Measurements from ENCODE around the gene CHST12. TPM values are rescaled to one million over a fixed set of nuclear protein-coding genes. Genes with fewer than 3 reads are reported as not detected.
"Not testable (repeated sequence)": the region's sequence is repeated elsewhere in the genome, so short reads cannot be mapped to it uniquely, and the experiment has no call there.

Gene CHST12
- total RNA-seq, 1 experiment from 2014 or later: 11.4 TPM

DNA sequence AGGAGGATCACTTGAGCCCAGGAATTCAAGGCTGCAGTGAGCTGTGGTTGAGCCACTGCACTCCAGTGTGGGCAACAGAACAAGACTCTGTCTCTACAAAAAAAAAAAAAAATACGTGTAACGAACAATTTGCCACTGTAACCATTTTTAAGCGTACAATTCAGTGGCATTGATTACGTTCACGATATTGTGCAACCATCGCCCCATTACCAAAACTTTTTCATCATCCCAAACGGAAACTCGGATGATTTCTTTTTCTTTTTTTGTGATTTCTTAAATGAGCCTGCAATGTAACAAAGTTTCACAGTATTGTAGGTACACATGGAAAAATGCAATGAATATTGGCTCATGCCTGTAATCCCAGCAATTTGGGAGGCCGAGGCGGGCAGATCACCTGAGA lies 63.3 kb downstream of the CHST12 start:
- Histone ChIP-seq H3K27me3 (ENCODE audit: control insufficient read depth, insufficient read depth, low read length) (no peaks in the 10 kb centered on the region), H3K36me3 (replicated peaks; ENCODE audit: control insufficient read depth, insufficient read depth, low read length) (no peaks in the 10 kb centered on the region), H3K4me3 (ENCODE audit: insufficient read depth, low read depth, low read length) (no peak overlapping the region)
- DNase-seq: no peak

DNA sequence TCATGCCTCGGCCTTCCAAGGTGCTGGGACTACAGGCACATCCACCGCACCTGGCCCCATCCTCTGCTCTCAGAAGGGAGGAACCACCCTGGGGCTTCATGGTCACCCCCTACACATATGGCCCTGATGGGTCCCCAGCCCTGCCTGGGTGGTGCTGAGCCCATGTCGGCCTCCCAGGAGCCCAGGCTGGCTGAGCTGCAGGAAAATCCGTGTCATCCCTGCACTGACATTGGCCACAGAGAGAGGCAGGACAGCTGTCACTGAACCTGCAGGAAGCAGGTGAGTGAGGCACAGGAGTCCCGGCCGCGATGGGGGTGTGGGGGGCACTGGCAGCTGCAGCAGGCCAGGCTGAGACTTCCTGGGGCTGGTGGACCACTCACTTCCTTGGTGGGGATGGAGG lies 64.8 kb downstream of the CHST12 start:
- Histone ChIP-seq H3K27me3 (ENCODE audit: control insufficient read depth, insufficient read depth, low read length) (no peaks in the 10 kb centered on the region), H3K4me3 (ENCODE audit: insufficient read depth, low read depth, low read length) (no peak overlapping the region), H3K36me3 (replicated peaks; ENCODE audit: control insufficient read depth, insufficient read depth, low read length) (no peaks in the 10 kb centered on the region)
- peak; percentile 45 for DNase-seq

DNA sequence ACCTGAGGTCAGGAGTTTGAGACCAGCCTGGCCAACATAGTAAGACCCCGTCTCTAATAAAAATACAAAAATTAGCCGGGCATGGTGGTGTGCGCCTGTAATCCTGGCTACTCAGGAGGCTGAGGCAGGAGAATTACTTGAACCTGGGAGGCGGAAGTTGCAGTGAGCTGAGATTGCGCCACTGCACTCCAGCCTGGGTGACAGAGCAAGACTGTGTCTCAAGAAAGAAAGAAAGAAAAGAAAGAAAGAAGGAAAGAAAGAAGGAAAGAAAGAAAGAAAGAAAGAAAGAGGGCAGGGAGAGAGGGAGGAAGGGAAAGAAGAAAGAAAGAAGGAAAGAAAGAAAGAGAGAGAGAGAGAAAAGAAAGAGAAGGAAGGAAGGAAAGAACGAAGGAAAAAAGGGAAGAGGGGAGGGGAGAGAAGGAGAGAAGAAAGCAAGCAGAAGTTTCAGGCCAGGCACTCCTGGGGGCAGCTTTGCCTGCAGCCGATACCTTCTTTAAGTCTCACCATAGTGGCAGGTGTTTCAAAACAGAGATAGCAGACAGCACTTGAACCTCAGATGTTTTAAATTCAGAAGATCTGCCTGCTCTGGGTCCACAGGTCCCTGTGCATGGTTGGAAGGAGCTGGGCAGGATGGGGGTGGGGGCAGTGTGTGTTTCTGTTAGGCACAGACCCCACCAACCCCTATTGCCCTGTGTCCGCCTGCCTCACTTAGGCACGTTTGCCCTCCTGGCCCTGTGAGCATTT lies 66.2 kb downstream of the CHST12 start:
- not testable (repeated sequence) for H3K4me3 ChIP-seq (ENCODE audit: insufficient read depth, low read depth, low read length); DNase-seq

DNA sequence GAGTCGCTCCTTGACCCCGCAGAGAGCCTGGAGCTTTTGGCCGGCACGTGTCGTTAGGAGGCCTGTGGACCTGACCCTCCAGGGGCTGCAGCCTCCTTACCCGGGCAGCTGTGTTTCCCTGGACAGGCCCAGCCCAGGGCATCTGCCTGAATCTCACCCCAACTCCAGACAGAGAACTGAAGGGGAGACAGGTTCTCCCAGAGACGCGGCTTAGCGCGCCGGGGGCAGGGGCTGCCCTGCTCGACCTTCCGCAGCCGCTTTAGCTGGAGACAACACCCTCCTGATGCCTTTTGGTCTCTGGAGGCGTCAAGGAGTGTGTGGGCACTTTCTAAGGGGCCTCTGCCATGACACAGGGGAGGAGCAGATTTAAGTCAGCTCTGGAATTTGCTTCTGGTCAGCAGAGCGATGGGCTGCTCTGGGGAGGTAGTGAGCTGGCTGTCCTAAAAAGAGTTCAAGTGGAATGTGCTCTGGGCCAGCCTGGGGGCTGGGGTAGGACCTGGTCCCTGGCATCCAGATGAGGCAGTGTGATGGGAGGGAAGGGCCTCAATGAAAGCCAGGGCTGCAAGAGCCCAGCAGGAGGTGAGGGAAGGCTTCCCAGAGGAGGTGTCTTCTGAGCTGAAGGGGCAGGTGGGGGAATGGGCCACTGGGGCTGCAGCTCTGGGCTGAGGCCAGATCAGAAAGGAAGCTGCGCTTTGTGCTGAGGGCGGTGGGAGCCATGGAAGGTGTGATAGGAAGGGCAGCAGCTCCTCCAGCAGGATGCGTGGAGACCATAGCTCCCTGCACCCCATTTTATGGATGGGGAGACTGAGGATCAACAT lies 67.0 kb downstream of the CHST12 start:
- no peaks in the 10 kb centered on the region for H3K36me3 ChIP-seq (replicated peaks; ENCODE audit: control insufficient read depth, insufficient read depth, low read length)
- no peaks in the 10 kb centered on the region for H3K27me3 ChIP-seq (ENCODE audit: control insufficient read depth, insufficient read depth, low read length)
- DNase-seq: peak; percentile 70
- H3K4me3 ChIP-seq (ENCODE audit: insufficient read depth, low read depth, low read length): no peak overlapping the region

More for the DNA sequence above, 66.2 kb downstream of the CHST12 start:
- not testable (repeated sequence) for H3K27me3 ChIP-seq (ENCODE audit: control insufficient read depth, insufficient read depth, low read length); H3K36me3 ChIP-seq (replicated peaks; ENCODE audit: control insufficient read depth, insufficient read depth, low read length)

DNA sequence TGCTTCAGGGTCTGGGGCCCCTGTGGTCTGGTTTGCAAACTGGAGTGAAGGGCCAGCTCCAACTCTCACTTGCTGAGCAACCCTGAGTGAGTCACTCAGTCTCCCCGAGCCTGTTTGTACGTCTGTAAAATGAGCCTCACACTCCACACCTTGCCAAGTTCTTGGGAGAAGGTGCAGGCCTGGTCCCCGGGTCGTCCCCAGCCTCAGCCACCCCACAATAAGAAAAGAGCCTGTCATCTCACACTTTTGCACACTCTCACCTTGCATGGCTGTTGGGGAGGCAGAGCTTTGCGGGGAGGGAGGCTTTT lies 67.6 kb downstream of the CHST12 start:
- no peaks in the 10 kb centered on the region for H3K36me3 ChIP-seq (replicated peaks; ENCODE audit: control insufficient read depth, insufficient read depth, low read length)
- no peak for DNase-seq
- no peak overlapping the region for H3K4me3 ChIP-seq (ENCODE audit: insufficient read depth, low read depth, low read length)
- H3K27me3 ChIP-seq (ENCODE audit: control insufficient read depth, insufficient read depth, low read length): no peaks in the 10 kb centered on the region

DNA sequence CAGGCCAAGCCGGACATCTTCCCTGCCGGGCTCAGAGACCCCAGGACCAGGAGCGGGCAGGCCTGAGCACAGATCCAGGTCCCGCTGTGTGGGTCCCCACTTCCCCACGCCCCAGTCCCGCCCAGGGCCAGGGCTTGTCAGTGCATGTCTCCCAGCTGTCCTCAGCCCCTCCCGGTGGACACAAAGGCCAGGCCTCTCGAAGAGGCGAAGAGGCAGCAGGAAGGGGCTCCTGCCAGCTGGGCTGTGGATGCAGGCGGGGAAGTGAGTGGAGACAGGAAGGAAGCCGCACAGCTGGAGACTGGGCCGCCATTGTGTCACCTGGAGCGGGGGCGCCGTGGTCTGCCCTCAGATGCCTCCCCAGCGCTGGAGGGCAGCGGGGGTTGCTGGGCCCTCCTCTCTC lies 68.0 kb downstream of the CHST12 start:
- DNase-seq: peak; percentile 85
- no peak overlapping the region for H3K4me3 ChIP-seq (ENCODE audit: insufficient read depth, low read depth, low read length)
- H3K27me3 ChIP-seq (ENCODE audit: control insufficient read depth, insufficient read depth, low read length): no peaks in the 10 kb centered on the region
- no peaks in the 10 kb centered on the region for H3K36me3 ChIP-seq (replicated peaks; ENCODE audit: control insufficient read depth, insufficient read depth, low read length)

DNA sequence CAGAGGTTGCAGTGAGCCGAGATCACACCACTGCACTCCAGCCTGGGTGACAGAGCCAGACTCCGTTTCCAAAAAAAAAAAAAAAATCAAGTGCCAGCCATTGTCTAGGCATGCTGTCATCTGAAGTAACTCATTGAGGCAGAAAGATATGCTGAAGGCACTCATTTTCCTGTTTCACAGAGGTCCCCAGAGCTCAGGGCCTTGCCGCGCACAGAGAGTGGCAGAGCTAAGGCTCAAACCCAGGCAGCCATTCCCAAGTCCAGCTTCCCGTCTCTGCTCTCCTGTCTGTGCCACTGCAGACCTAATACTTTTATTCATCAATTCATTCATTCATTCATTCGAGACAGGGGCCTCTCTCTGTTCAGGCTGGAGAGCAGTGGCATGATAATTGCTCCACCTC lies 69.3 kb downstream of the CHST12 start:
- peak; percentile 35 for DNase-seq
- no peaks in the 10 kb centered on the region for H3K36me3 ChIP-seq (replicated peaks; ENCODE audit: control insufficient read depth, insufficient read depth, low read length)
- no peaks in the 10 kb centered on the region for H3K27me3 ChIP-seq (ENCODE audit: control insufficient read depth, insufficient read depth, low read length)
- no peak overlapping the region for H3K4me3 ChIP-seq (ENCODE audit: insufficient read depth, low read depth, low read length)

DNA sequence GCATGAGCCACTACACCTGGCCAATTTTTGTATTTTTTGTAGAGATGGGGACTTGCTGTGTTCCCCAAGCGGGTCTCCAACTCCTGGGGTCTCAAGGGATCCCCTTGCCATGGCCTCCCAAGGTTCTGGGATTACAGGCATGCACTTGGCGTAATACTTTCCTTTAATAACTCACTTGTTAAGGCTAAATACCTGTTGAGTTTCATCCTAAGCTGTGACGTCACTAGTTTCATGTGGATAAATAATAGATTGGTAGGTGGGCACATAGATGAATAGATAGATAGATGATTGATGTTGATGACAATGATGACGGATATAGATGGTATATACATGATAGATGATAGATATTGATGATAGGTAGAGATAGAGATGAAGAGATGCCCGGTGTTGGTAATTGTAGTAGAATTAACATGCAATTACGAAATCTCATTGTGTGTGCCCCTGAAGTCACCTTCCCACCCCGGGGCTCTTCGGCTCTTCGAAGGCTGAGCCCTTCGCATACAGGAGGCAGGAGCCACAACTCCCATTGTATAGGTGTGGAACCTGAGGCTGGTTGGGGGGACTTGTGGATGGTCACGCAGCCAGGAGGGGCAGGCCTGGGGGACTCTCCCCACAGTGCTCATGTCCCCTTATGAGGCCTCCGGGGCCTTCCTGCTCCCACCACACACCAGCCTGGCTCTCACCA lies 70.2 kb downstream of the CHST12 start:
- Histone ChIP-seq H3K4me3 (ENCODE audit: insufficient read depth, low read depth, low read length) (no peak overlapping the region), H3K27me3 (ENCODE audit: control insufficient read depth, insufficient read depth, low read length) (no peaks in the 10 kb centered on the region), H3K36me3 (replicated peaks; ENCODE audit: control insufficient read depth, insufficient read depth, low read length) (no peaks in the 10 kb centered on the region)
- DNase-seq: peak; percentile 61

DNA sequence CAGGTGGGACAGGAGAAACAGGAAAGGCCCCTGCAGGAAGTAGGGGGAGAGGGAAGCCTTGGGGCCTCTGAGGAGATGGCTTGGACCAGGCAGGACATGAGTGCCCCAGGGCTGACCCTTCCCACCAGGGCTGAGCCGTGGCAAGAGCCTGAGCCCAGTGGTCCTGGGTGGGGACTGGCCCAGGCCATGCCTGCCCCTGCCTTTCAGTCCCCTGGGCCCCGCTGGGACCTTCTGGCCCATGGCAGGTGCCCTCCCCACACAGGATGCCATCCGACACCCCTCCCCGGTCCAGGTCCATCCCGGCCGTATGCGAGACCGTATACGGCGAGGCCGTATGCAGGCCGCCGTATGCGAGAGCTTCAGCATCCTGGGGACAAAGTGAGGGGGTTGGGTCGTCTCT lies 70.8 kb downstream of the CHST12 start:
- DNase-seq: peak; percentile 88

DNA sequence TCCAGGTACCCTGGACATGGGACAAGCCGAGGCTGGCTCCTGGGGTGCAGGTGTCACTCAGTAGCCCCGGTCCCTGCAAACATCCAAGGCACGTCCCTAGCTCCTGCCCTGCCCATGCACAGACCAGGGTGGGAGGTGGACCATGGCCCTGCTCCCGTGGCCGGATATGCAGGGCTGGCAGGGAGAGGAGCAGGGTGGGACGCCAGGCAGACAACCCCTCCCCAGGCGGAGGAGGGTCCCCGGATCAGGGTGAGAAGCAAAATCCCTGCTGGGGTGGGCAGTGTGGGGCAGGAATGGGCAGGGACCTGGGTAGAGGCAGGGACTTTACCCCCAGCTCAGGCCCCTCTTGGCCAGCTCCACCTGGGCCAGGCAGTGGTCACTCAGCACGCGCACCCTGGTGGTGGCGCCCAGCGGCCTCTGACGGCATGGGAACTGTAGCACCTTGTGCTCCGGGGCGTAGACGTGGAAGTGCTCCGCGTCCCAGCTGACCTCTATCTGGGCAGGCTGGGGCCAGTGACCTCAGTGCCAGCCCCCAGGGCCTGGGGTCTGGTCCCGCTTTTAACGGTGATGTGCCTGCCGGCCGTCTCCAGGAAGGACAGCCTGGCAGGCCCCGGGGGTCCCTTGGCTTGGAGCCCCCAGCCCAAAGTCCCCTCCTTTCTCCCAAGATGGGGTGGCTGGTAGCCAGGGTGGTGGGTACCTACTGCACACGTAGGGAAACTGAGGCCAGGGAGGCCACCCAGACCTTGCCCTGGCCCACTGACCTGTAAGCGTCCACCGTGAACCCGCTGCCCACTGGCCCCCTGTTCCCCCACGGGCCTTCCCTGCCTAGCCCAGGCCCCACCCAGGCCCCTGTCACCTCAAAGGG lies 71.6 kb downstream of the CHST12 start:
- no peaks in the 10 kb centered on the region for H3K27me3 ChIP-seq (ENCODE audit: control insufficient read depth, insufficient read depth, low read length)
- H3K4me3 ChIP-seq (ENCODE audit: insufficient read depth, low read depth, low read length): no peak overlapping the region
- no peaks in the 10 kb centered on the region for H3K36me3 ChIP-seq (replicated peaks; ENCODE audit: control insufficient read depth, insufficient read depth, low read length)
- DNase-seq: peak; percentile 77

More for the DNA sequence above, 70.8 kb downstream of the CHST12 start:
- Histone ChIP-seq H3K36me3 (replicated peaks; ENCODE audit: control insufficient read depth, insufficient read depth, low read length) (no peaks in the 10 kb centered on the region), H3K27me3 (ENCODE audit: control insufficient read depth, insufficient read depth, low read length) (no peaks in the 10 kb centered on the region), H3K4me3 (ENCODE audit: insufficient read depth, low read depth, low read length) (no peak overlapping the region)

DNA sequence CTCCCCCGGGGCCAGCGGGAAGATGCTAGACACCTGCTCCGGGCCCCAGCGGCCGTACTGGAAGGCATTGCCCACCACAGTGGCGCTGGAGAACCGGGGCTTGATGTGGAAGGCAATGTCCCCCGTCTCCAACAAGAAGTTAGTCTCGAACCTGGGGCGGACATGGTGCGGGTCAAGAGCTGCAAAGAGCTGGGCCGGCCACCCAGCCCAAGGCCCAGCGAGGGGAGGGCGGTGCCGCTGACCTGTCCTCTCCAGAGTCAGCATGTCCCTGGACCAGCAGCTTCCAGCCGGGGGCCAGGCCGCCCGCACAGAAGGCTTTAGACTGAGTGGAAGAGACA lies 72.2 kb downstream of the CHST12 start:
- Histone ChIP-seq H3K27me3 (ENCODE audit: control insufficient read depth, insufficient read depth, low read length) (no peaks in the 10 kb centered on the region), H3K36me3 (replicated peaks; ENCODE audit: control insufficient read depth, insufficient read depth, low read length) (no peaks in the 10 kb centered on the region), H3K4me3 (ENCODE audit: insufficient read depth, low read depth, low read length) (no peak overlapping the region)
- DNase-seq: peak; percentile 62

DNA sequence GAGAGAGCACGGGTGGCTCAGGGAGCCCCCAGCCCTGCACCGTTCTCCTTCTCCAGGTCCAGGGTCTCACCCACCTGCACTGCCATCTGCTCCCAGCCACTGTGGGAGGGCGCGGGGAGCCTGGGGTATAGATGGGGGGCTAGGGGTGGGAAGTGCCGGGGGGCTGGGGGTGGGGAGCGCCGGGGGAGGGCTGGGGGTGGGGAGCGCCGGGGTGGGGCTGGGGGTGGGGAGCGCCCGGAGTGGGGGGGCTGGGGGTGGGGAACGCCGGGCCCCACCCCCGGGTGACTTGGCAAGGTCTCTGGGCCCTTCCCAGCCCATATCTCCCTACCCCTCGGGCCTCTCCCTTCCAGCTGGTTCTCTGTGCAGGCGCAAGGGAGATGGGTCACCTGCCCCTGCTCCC lies 72.9 kb downstream of the CHST12 start, which contains the start of gene GRIFIN:
Gene GRIFIN, minus strand, starts transcription at position 101 of the 400 bp plus-strand sequence. Its CDS starts 15 bp downstream, at position 86.
- H3K36me3 ChIP-seq (replicated peaks; ENCODE audit: control insufficient read depth, insufficient read depth, low read length): no peaks in the 10 kb centered on the region
- no peaks in the 10 kb centered on the region for H3K27me3 ChIP-seq (ENCODE audit: control insufficient read depth, insufficient read depth, low read length)
- no peak within 1 kb of the TSS for H3K4me3 ChIP-seq (ENCODE audit: insufficient read depth, low read depth, low read length)
- DNase-seq: no peak

DNA sequence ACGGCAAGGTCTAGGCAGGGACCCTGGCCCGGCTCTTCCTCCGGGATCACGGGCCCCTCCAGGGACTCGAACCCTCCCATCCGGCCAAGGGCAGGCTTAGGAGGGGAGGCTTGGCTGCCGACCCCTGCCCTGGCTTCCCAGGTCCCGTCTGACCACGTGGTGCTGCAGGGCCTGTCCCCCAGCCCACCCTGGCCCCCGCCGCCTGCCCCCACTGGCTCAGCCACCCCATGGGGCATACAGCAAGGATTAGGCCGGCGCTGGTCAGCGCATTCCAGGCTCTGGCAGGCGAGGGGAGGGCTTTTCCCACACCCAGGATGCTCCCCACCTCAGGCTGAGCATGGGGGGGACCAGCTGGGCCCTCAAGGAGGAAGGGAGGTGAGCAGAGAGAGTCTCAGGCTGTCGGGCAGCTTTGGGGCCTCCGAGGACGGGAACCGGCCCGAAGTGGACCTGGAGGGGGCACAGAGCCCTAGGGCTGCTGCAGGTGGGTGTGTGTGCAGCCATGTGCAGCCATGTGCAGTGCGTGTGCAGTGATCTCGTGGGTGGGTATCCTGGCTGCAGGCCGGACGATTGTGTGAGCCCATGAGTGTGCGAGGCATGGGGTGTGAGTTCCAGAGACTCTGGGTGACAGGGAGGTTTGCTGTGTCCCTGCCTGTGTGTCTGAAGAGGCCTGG lies 73.5 kb downstream of the CHST12 start:
- DNase-seq: peak; percentile 81
- no peaks in the 10 kb centered on the region for H3K27me3 ChIP-seq (ENCODE audit: control insufficient read depth, insufficient read depth, low read length)
- H3K4me3 ChIP-seq (ENCODE audit: insufficient read depth, low read depth, low read length): no peak overlapping the region
- no peaks in the 10 kb centered on the region for H3K36me3 ChIP-seq (replicated peaks; ENCODE audit: control insufficient read depth, insufficient read depth, low read length)

Measured in H7 (cell line).